IMR-90 (cell line): ENCODE data around the gene FGD3. TPM values are rescaled to one million over a fixed set of nuclear protein-coding genes. Genes with fewer than 3 reads are reported as not detected.

Experiments
- ATAC-seq: fragments of 200-7000 bp; cut with Tn5 transposase; 2 replicates; pipeline ENCODE4 v1.9.1; 2020; ENCODE audit warnings: low read depth, mild to moderate bottlenecking, moderate library complexity
- BruUV-seq: library from RNA; stranded (reverse); fragments of 400-500 nt; replicated peaks from 2 replicates; lab custom pipeline; 2021; lab: Mats Ljungman, UMichigan
- CTCF ChIA-PET: fragments of 300-600 bp; formaldehyde crosslinking; extraction: SDS; loops from one replicate; lab custom pipeline; 2021; ENCODE audit warnings: antibody characterized with exemption; lab: Yijun Ruan, JAX
- POLR2A ChIA-PET: fragments of 300-600 bp; sonication (Branson Sonifier 250); formaldehyde crosslinking; loops from one replicate; lab custom pipeline; 2022; ENCODE audit warnings: antibody characterized with exemption; ENCODE audit not compliant: unreplicated experiment; lab: Charles Lee
- DNase-seq: peaks from one replicate; pipeline ENCODE4 v3.0.0; 2013
- H2AFZ ChIP-seq: replicated peaks from 2 replicates; pipeline ENCODE3; 2013; ENCODE audit warnings: low read length, mild to moderate bottlenecking; ENCODE audit not compliant: poor library complexity
- H2AK5ac ChIP-seq: 2 replicates; pipeline ENCODE4 v1.6.1; 2013; ENCODE audit warnings: low read depth, low read length, inconsistent platforms
- H2AK9ac ChIP-seq: replicated peaks from 2 replicates; pipeline ENCODE3; 2013; ENCODE audit warnings: mild to moderate bottlenecking, low read depth, low read length, moderate library complexity; ENCODE audit not compliant: poor library complexity
- H2BK120ac ChIP-seq: 2 replicates; pipeline ENCODE4 v1.6.1; 2013; ENCODE audit warnings: low read depth, low read length, inconsistent platforms
- H2BK15ac ChIP-seq: 3 replicates; pipeline ENCODE4 v1.6.1; 2013; ENCODE audit warnings: low read depth, low read length, inconsistent platforms
- H2BK20ac ChIP-seq: 2 replicates; pipeline ENCODE4 v1.6.1; 2013; ENCODE audit warnings: low read depth, mild to moderate bottlenecking, inconsistent platforms, low read length, moderate library complexity
- H2BK5ac ChIP-seq: 2 replicates; pipeline ENCODE4 v1.6.1; 2013; ENCODE audit warnings: mild to moderate bottlenecking, low read depth, low read length, inconsistent platforms; ENCODE audit not compliant: poor library complexity, severe bottlenecking
- H3K14ac ChIP-seq: replicated peaks from 2 replicates; pipeline ENCODE4 v1.6.1; 2013; ENCODE audit warnings: low read depth, low read length, inconsistent platforms
- H3K18ac ChIP-seq: 2 replicates; pipeline ENCODE4 v1.6.1; 2013; ENCODE audit warnings: low read depth, low read length, control low read depth
- H3K23ac ChIP-seq: 2 replicates; pipeline ENCODE4 v1.6.1; 2013; ENCODE audit warnings: low read depth, low read length, inconsistent platforms
- H3K27ac ChIP-seq: 2 replicates; pipeline ENCODE4 v1.5.1; 2013; ENCODE audit warnings: mild to moderate bottlenecking, control low read depth, low read length; ENCODE audit not compliant: insufficient read depth
- H3K27me3 ChIP-seq: 2 replicates; pipeline ENCODE4 v1.6.1; 2013; ENCODE audit warnings: low read length; ENCODE audit not compliant: control insufficient read depth, insufficient read depth
- H3K36me3 ChIP-seq: 2 replicates; pipeline ENCODE4 v1.6.1; 2013; ENCODE audit warnings: low read length, mixed read lengths; ENCODE audit not compliant: control insufficient read depth, insufficient read depth
- H3K4ac ChIP-seq: 2 replicates; pipeline ENCODE4 v1.6.1; 2013; ENCODE audit warnings: low read depth, low read length, inconsistent platforms
- H3K4me1 ChIP-seq: 2 replicates; pipeline ENCODE4 v1.6.1; 2013; ENCODE audit warnings: low read length, mixed read lengths; ENCODE audit not compliant: control insufficient read depth, insufficient read depth
- H3K4me2 ChIP-seq: 2 replicates; pipeline ENCODE4 v1.6.1; 2013; ENCODE audit warnings: low read depth, mild to moderate bottlenecking, control low read depth, low read length, moderate library complexity
- H3K4me3 ChIP-seq: 2 replicates; pipeline ENCODE4 v1.5.1; 2013; ENCODE audit warnings: low read depth, mild to moderate bottlenecking, control low read depth, low read length, moderate library complexity; ENCODE audit not compliant: insufficient read depth
- H3K56ac ChIP-seq: 2 replicates; pipeline ENCODE4 v1.6.1; 2013; ENCODE audit warnings: low read length, inconsistent platforms; ENCODE audit not compliant: insufficient read depth; ENCODE audit errors: extremely low read depth
- H3K79me1 ChIP-seq, 2 experiments: 2 replicates each; pipeline ENCODE4 v1.6.1; 2013; ENCODE audit warnings: low read length in 2 of 2, inconsistent platforms in 1 of 2, low read depth in 1 of 2
- H3K9ac ChIP-seq: 2 replicates; pipeline ENCODE4 v1.6.1; 2013; ENCODE audit warnings: low read depth, low read length, control low read depth
- H3K9me1 ChIP-seq: 2 replicates; pipeline ENCODE4 v1.6.1; 2013; ENCODE audit warnings: low read length, inconsistent platforms; ENCODE audit not compliant: insufficient read depth
- H3K9me3 ChIP-seq: 2 replicates; pipeline ENCODE4 v1.6.1; 2013; ENCODE audit warnings: low read length; ENCODE audit not compliant: control insufficient read depth, insufficient read depth
- H4K20me1 ChIP-seq: 2 replicates; pipeline ENCODE4 v1.6.1; 2013; ENCODE audit warnings: low read length, inconsistent platforms; ENCODE audit not compliant: insufficient read depth
- H4K5ac ChIP-seq: 2 replicates; pipeline ENCODE4 v1.6.1; 2013; ENCODE audit warnings: mild to moderate bottlenecking, low read depth, low read length, control low read depth
- H4K8ac ChIP-seq, 2 experiments: 2 replicates each; pipeline ENCODE4 v1.6.1; 2013; ENCODE audit warnings: low read depth in 2 of 2, low read length in 2 of 2, control low read depth in 1 of 2, inconsistent platforms in 1 of 2
- H4K91ac ChIP-seq: 2 replicates; pipeline ENCODE4 v1.6.1; 2013; ENCODE audit warnings: low read depth, low read length, inconsistent platforms; ENCODE audit not compliant: insufficient read depth
- BHLHE40 ChIP-seq: fragments of 150-350 bp; IDR thresholded peaks from 2 replicates; pipeline ENCODE4 v1.6.1; 2016; ENCODE audit warnings: mild to moderate bottlenecking, low read depth, low read length
- CEBPB ChIP-seq: IDR thresholded peaks from 2 replicates; pipeline ENCODE4 v1.6.1; 2012; ENCODE audit warnings: low read depth, low read length, improper control_type of control experiment
- CHD1 ChIP-seq: IDR thresholded peaks from 2 replicates; pipeline ENCODE4 v1.6.1; 2012; ENCODE audit warnings: low read depth, low read length, improper control_type of control experiment
- FOS ChIP-seq: fragments of 150-350 bp; IDR thresholded peaks from 2 replicates; pipeline ENCODE4 v1.6.1; 2016; ENCODE audit warnings: low read depth, low read length
- MAFK ChIP-seq: IDR thresholded peaks from 2 replicates; pipeline ENCODE4 v1.6.1; 2012; ENCODE audit warnings: low read depth, low read length, improper control_type of control experiment
- MAZ ChIP-seq: IDR thresholded peaks from 2 replicates; pipeline ENCODE4 v1.6.1; 2012; ENCODE audit warnings: low read depth, mild to moderate bottlenecking, low read length, improper control_type of control experiment, moderate library complexity, borderline replicate concordance
- MXI1 ChIP-seq: IDR thresholded peaks from 2 replicates; pipeline ENCODE4 v1.6.1; 2012; ENCODE audit warnings: low read depth, mild to moderate bottlenecking, low read length, moderate library complexity, borderline replicate concordance
- NFE2L2 ChIP-seq: fragments of 150-350 bp; IDR thresholded peaks from 2 replicates; pipeline ENCODE4 v1.6.1; 2016; ENCODE audit warnings: low read depth, mild to moderate bottlenecking, low read length
- POLR2A ChIP-seq: IDR thresholded peaks from 2 replicates; pipeline ENCODE4 v1.6.1; 2012; ENCODE audit warnings: mild to moderate bottlenecking, low read depth, low read length
- RAD21 ChIP-seq: IDR thresholded peaks from 2 replicates; pipeline ENCODE4 v1.6.1; 2012; ENCODE audit warnings: low read length, improper control_type of control experiment
- RCOR1 ChIP-seq: IDR thresholded peaks from 2 replicates; pipeline ENCODE4 v1.6.1; 2012; ENCODE audit warnings: mild to moderate bottlenecking, low read length, improper control_type of control experiment; ENCODE audit not compliant: insufficient replicate concordance
- SMC3 ChIP-seq: fragments of 150-350 bp; IDR thresholded peaks from 2 replicates; pipeline ENCODE4 v1.6.1; 2016; ENCODE audit warnings: low read depth, mild to moderate bottlenecking, antibody characterized with exemption, low read length, moderate library complexity
- WGBS, 2 experiments: methylation state at CpG; one replicate each; pipeline versions ENCODE4 v1.1.5 to v1.1.7; 2013; ENCODE audit warnings: missing lambda C conversion rate in 2 of 2; ENCODE audit not compliant: insufficient read length in 1 of 2; ENCODE audit errors: extremely low coverage in 2 of 2; 5-methylcytosine and 5-hydroxymethylcytosine counted together
- dilution Hi-C: fragments of 300-500 bp; cut with HindIII; formaldehyde crosslinking; loops from one replicate; pipeline ENCODE4 v1.14.3; 2018; ENCODE audit warnings: low sequenced_read_pairs; ENCODE audit not compliant: unreplicated experiment
- in situ Hi-C: fragments of 300-500 bp; cut with MboI; formaldehyde crosslinking; loops from 3 replicates; pipeline ENCODE4 v1.14.3; 2019; ENCODE audit warnings: low sequenced_read_pairs, inconsistent platforms, mixed read lengths
- intact Hi-C: fragments of 100-400 bp; cut with micrococcal nuclease; formaldehyde crosslinking; loops from 2 replicates; pipeline ENCODE4 v1.10.0; 2022
- polyA plus RNA-seq, 3 experiments: library from polyadenylated mRNA; depleted of rRNA; stranded (reverse); fragments of >200 nt; gene quantifications; 2 replicates each; pipeline ENCODE4 v1.2.3, GENCODE V29; 2012; ENCODE audit warnings: low replicate concordance in 1 of 3
- total RNA-seq: library from RNA; depleted of rRNA; stranded (reverse); fragments of >200 nt; gene quantifications from 2 replicates; pipeline ENCODE4 v1.2.3, GENCODE V29; 2012
- TF ChIP-seq, protein P1 (sequence below): fragments of 150-350 bp; IDR thresholded peaks from 2 replicates; pipeline ENCODE4 v1.6.1; 2017; ENCODE audit warnings: mild to moderate bottlenecking, antibody characterized with exemption, low read length, low read depth
- TF ChIP-seq, protein P2 (sequence below): conservative IDR thresholded peaks from 2 replicates; pipeline ENCODE4 v1.5.1; 2012; ENCODE audit warnings: mild to moderate bottlenecking, low read depth, low read length, improper control_type of control experiment
- TF ChIP-seq, protein P3 (sequence below): fragments of 150-350 bp; IDR thresholded peaks from 2 replicates; pipeline ENCODE4 v1.6.1; 2016; ENCODE audit warnings: low read depth, mild to moderate bottlenecking, low read length, moderate library complexity, borderline replicate concordance

Gene FGD3
- total and polyA plus RNA-seq, 2 of the 4 experiments (the other 2 are of a cell fraction) = not detected

DNA sequence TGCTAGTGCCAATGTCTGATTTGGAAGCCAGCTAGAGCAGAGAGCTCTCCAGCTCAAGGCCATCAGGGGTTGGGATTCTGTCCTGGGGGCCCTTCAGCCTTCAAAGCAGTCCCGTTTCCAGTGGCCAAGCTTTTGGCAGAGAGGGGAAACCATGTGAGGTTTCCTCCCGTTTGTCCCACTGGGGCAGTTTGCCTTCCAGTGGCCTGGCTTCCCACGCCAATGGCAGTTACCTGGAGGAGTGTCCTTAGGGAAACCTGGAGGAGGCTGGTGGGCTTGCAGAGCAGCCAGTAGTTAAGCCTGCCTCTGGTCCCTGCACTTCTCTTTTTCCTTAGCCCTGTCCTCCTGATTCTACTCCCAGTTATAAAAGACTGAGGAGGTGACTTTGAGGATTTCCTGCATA lies 37.7 kb downstream of the FGD3 start:
- WGBS, 2 experiments = no CpG with 5 or more reads among the region's 3 CpGs
- no TSS peak for BruUV-seq
- no peak overlapping the region for H2BK20ac ChIP-seq
- TF ChIP-seq SMC3 (no peak), RAD21 (no peak), BHLHE40 (no peak), MXI1 (no peak), CHD1 (no peak), MAZ (no peak), MAFK (no peak), NFE2L2 (no peak), CEBPB (no peak), FOS (no peak), POLR2A (no peak), RCOR1 (no peak)
- TF ChIP-seq, protein P1, sequence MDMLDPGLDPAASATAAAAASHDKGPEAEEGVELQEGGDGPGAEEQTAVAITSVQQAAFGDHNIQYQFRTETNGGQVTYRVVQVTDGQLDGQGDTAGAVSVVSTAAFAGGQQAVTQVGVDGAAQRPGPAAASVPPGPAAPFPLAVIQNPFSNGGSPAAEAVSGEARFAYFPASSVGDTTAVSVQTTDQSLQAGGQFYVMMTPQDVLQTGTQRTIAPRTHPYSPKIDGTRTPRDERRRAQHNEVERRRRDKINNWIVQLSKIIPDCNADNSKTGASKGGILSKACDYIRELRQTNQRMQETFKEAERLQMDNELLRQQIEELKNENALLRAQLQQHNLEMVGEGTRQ = no peak
- TF ChIP-seq, protein P2, sequence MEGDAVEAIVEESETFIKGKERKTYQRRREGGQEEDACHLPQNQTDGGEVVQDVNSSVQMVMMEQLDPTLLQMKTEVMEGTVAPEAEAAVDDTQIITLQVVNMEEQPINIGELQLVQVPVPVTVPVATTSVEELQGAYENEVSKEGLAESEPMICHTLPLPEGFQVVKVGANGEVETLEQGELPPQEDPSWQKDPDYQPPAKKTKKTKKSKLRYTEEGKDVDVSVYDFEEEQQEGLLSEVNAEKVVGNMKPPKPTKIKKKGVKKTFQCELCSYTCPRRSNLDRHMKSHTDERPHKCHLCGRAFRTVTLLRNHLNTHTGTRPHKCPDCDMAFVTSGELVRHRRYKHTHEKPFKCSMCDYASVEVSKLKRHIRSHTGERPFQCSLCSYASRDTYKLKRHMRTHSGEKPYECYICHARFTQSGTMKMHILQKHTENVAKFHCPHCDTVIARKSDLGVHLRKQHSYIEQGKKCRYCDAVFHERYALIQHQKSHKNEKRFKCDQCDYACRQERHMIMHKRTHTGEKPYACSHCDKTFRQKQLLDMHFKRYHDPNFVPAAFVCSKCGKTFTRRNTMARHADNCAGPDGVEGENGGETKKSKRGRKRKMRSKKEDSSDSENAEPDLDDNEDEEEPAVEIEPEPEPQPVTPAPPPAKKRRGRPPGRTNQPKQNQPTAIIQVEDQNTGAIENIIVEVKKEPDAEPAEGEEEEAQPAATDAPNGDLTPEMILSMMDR = no peak
- TF ChIP-seq, protein P3, sequence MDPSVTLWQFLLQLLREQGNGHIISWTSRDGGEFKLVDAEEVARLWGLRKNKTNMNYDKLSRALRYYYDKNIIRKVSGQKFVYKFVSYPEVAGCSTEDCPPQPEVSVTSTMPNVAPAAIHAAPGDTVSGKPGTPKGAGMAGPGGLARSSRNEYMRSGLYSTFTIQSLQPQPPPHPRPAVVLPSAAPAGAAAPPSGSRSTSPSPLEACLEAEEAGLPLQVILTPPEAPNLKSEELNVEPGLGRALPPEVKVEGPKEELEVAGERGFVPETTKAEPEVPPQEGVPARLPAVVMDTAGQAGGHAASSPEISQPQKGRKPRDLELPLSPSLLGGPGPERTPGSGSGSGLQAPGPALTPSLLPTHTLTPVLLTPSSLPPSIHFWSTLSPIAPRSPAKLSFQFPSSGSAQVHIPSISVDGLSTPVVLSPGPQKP = no peak
- dilution Hi-C loops = no loop called here
- H2AFZ ChIP-seq = no peak overlapping the region
- DNase-seq (no peak), ATAC-seq (no peak)
- H4K91ac ChIP-seq = no peak overlapping the region
- H3K9me3 ChIP-seq = peaks cover 6% of the 10 kb centered on the region; the same call in 1 of the 2 replicates
- H3K79me1 ChIP-seq = no peaks in the 10 kb centered on the region
- intact Hi-C loops = no loop called here
- no peak overlapping the region for H2BK5ac ChIP-seq
- no peak overlapping the region for H3K23ac ChIP-seq
- no peak overlapping the region for H3K4me2 ChIP-seq
- H3K18ac ChIP-seq = no peak overlapping the region
- ChIA-PET POLR2A (no interaction called here), CTCF (no interaction called here)
- H3K4me1 ChIP-seq = no peaks in the 10 kb centered on the region
- H2BK120ac ChIP-seq = no peak overlapping the region
- no peak overlapping the region for H3K4ac ChIP-seq
- in situ Hi-C loops = no loop called here
- no peaks in the 10 kb centered on the region for H3K36me3 ChIP-seq
- no peak overlapping the region for H4K8ac ChIP-seq
- no peak overlapping the region for H3K14ac ChIP-seq
- no peaks in the 10 kb centered on the region for H3K27me3 ChIP-seq
- no peak overlapping the region for H2AK9ac ChIP-seq
- H3K56ac ChIP-seq = no peak overlapping the region
- H4K20me1 ChIP-seq = no peaks in the 10 kb centered on the region
- H3K9ac ChIP-seq = no peak overlapping the region
- H4K5ac ChIP-seq = no peak overlapping the region
- H3K9me1 ChIP-seq = no peaks in the 10 kb centered on the region
- no peak overlapping the region for H2BK15ac ChIP-seq
- H3K4me3 ChIP-seq = no peak overlapping the region
- no peak overlapping the region for H3K27ac ChIP-seq
- no peak overlapping the region for H2AK5ac ChIP-seq
